GM19328 (cell line): ENCODE measurements around the gene ANTXRL.
"Not testable (repeated sequence)": the region's sequence is repeated elsewhere in the genome, so short reads cannot be mapped to it uniquely, and the experiment has no call there.

Source experiments
- ATAC-seq: cut with Tn5 transposase; IDR thresholded peaks from one replicate; pipeline ENCODE4 v1.9.1; 2021; ENCODE audit warnings: mild to moderate bottlenecking, moderate library complexity; ENCODE audit not compliant: unreplicated experiment

The ANTXRL gene

DNA sequence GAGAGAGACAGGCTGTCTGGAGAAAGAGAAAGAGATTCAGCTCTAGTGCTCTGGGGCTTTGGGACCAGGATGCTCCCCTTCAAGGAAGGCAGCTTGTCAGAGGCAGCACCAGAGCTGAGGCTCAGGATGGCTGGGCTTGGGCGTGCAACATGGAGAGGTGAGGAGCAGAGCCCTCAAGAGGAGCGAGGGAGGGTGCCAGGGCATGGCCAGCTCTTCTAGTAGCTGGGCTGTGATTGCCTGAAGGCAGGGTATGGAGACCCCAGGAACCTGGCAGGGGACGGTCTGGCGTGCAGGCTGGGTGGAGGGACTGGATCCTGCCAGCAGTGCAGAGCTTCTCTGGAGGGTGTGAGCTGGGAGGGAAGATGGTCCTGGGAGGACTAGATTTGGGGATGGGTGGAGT is 40.2 kb downstream of the ANTXRL start:
- no peak for ATAC-seq

DNA sequence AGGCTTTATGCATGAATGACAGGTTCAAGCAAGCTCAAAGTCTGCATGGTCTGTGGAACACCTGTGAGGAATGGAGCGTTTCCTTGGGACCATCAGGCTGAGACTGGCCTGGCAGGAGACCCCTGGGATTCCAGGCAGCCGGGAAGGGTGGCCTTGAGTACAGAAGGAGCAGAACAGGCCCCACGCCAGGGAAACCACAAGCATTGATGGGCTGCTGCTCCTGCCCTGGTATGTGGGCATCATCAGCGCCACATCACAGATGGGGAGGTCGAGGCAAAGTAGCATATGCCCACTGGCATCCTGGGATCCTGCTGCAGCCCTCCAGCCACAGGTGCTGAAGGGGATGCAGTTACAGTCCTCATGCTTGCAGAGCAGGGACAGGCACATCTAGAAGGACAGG is 40.9 kb downstream of the ANTXRL start:
- ATAC-seq: no peak

DNA sequence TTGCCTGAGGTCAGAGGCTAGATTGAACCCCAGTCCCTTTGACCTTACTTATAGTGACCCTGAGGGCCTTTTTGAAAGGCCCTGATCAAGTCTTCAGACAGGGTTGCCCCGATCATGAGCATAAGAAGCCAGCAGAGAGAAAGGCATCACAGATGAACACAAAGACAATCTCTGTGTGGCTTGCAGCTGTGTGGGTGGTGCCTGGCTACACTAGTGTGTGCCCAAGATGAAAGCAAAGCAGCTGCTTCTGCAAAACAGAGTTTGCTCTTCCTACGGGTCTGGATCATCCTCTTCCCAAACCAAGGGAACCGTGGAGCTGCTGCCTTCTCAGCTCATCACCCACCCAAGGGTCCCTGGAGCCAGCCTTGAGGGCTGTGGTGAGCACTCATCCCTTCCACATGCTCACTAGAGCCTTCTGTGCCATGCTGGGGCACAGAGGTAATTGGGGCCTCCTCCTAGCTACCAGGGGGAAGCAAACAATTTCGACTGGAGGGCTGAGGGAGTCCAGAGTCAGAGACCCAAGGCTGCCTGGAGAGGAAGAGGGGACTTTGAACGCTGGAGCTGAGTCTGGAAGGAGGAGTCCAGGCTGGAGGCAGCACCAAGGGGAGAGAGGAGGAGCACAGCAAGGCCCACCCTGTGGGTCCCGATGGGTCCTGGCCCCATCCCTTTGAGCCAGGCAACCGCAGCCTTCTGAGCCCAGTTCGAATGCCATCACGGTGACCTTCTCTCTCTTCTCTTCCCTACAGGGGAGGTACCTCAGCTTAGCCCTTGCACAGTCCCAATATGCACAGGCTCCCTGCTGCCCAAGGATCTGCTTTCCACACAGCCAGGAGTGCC is 42.3 kb downstream of the ANTXRL start:
- ATAC-seq: no peak

DNA sequence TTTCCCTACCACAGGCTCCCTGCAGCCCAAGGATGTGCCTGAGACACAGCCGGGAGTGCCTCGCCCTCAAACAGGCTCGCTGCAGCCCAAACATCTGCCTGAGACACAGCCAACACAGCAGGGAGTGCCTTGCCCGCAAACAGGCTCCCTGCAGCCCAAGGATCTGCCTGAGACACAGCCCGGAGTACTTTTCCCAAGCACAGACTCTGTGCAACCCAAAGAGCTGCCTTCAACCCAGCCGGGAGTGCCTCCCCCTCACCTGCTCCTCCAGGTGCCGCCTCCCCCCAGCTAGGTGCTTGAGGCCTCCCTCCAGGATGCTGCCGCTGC is 42.9 kb downstream of the ANTXRL start:
- no peak for ATAC-seq

DNA sequence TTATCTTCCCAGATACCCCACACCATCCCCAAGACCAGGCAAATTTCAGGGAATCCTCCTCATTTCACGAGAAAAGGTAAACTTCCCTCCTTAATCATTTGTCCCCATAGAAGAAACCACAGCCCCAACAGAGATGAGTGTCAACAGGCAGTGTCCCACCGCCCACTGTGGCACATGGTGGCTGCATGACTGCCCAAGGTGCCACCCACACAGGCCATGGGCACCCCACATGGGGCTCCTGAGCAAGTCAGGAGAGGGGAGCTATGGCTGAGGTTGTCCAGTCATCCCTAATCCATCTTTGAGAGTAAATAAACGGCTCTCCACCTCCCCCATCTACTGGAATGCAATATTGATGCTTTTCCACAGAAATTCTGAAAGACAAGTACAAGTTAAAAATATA is 44.1 kb downstream of the ANTXRL start:
- ATAC-seq: no peak

DNA sequence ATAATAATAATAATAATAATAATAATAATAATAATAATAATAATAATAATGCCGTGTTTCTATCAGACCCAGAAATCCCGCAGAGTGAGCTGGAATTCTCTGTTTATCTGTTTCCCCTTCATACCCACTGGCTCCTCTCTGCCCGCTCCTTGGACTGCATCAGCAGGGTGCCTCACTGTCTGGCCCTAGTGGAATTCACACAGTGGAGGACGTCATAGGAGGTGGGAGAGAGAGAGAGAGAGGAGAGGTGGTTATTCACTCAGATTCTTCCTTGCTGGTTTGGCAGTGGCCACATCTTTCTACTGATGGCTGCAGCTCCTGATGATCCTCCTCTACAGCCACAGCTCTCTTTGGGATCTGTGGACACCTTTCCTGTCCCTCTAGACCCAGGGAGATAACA is 78.7 kb downstream of the ANTXRL start:
- not testable (repeated sequence) for ATAC-seq

DNA sequence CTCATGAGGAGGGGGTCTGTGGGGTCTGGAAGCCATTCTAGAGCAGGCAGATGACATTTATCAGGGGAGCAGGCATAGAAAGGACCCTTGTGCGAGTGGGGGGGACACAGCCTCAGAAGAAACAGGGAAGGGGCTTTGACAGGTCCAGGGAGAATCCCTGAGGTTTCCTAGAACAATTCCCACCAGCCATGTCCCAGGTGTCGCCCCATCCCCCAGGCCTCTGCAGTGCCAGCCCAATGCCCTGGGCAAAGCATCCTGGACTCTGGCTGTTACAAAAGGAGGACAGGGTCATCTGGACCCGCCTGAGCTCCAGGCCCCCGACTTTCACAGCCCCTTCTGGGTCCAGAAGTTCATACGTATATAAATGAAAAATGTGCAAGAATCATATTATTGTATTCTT is 80.4 kb downstream of the ANTXRL start:
- not testable (repeated sequence) for ATAC-seq

DNA sequence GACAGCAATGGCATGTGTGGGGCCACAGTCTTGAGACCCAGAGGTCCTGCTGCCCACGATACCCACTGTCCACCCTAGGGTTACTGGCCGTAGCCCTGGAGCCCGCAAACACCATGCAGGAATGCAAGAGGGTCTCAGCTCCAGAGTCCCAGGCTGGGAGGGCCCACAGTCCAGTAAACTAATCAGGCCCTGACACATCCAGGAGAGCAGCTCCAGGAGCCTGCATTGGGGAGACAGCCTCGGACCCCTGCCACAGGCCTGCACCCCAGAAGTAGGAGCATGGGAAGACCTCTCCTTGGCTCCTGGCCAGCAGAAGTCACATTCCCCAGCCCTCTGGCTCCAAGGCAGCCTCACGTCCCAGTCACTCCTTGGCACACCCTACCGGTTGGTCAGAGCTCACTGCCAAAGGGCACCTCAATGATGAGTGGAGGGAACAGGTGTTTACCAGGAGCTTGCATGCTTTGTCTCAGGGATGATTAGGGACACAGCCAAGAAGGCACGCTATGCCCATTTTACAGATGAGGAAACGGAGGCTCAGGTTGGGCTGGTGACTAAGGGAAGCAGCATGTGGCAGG is 81.0 kb downstream of the ANTXRL start:
- ATAC-seq: not testable (repeated sequence)

DNA sequence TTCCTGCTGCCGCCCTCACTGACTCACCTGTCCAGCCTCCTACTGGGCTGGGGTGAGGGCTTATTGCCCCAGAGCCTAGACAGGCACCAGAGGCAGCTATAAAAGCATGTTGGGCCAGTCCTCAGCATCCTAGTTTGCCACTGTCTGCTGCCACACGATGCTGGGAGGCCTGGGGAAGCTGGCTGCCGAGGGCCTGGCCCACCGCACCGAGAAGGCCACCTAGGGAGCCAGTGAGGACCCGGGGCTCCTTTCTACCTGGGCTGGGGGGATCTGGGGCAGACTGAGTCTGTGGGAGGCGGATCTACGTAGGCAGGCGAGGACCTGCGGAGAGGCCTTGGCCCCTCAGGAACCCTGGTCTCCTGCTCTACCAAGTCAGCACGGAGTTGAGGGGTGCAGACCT is 82.2 kb downstream of the ANTXRL start:
- ATAC-seq: not testable (repeated sequence)

DNA sequence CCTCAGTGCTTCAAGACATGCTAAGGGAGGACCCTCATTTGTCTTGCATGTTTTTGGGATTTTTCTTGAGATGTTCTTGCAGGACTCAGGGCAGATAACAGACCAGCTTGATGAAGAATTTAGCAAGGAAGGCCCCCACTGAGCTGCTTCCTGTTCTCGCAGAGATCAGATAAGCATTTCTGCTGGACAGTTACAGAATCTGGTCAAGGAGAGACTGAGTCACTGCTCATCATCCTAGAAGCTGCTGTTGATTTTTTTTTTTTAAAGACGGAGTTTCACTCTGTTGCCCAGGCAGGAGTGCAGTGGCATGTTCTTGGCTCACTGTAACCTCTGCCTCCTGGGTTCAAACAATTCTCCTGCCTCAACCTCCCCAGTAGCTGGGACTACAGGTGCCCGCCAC is 87.6 kb downstream of the ANTXRL start:
- not testable (repeated sequence) for ATAC-seq

DNA sequence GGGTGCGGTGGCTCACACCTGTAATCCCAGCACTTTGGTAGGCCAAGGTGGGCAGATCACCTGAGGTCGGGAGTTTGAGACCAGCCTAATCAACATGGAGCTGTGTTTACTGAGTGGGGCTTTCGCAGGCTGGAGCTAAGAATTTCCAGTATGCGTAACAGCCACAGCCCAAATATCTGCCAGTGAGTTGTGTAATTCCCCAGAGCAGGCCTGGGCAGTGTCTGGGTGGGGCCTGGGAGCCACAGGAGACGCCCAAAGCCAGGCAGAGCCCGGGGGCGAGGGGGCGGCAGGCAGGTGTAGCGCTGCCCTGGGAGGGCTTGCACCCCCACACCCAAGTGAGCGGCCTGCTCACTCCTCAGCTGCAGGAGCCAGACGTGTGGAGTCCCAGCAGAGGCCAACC is 88.6 kb downstream of the ANTXRL start, which contains the start of gene ANXA8L1:
ANXA8L1 (plus strand) TSS at position 371 of the 400 bp plus-strand sequence. CDS start 76 bp downstream, outside the sequence.
- not testable (repeated sequence) for ATAC-seq

DNA sequence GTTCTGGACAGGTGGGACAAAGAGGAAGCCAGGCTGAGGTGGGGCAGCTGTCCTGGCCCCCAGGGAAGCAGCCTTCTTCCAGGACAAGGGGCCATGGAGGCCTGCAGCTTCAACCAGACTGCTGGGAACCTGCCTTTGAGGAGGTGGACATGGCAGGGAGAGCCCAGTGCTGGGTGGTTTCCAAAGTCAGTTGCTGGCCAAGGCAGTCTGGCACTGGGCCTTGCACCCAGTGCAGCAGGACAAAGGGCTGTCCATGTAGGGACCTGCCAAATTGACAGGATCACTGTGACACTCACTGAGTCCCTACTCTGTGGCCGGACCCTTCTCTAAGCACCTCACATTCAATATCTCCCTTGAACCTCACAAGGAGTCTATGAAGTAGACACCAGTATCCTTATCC is 90.2 kb downstream of the ANTXRL start:
- not testable (repeated sequence) for ATAC-seq

DNA sequence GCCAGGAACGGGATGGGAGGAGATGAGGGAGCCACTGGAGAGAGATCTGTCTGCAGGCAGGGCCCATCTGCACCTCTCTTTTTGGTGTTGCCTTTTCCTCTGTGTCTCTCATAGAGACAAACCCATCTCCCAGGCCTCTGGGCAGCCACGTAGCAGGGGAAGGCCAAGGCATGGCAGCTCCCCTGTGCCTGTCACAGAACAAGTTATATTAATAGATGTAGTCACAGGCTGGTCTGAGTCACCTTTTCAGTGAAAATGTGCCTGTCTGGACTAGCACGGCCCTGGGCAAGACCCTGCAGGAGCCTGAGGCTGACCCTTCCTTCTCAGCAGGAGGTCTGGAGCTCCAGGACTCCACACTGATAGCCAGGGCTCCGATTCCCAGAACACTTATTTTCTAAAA is 90.9 kb downstream of the ANTXRL start:
- not testable (repeated sequence) for ATAC-seq

DNA sequence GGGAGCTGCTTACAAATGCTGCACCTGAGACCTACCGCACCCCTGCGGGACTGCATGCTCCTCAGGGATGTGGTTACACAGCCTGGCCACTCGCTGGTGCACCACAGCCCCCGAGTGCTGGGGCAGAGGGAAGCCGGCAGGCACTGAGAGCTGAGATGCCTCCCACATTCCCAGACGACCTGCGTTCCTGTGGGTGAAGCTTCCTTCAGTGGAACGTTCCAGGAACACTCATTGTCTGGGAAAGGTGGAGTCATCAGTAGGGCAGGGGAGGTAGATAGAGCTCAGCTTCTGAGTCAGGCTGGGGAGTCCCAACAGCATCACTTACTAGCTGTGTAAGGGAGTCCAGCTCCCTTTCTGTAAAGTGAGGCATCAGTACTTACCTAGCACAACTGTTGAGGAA is 91.3 kb downstream of the ANTXRL start:
- not testable (repeated sequence) for ATAC-seq

DNA sequence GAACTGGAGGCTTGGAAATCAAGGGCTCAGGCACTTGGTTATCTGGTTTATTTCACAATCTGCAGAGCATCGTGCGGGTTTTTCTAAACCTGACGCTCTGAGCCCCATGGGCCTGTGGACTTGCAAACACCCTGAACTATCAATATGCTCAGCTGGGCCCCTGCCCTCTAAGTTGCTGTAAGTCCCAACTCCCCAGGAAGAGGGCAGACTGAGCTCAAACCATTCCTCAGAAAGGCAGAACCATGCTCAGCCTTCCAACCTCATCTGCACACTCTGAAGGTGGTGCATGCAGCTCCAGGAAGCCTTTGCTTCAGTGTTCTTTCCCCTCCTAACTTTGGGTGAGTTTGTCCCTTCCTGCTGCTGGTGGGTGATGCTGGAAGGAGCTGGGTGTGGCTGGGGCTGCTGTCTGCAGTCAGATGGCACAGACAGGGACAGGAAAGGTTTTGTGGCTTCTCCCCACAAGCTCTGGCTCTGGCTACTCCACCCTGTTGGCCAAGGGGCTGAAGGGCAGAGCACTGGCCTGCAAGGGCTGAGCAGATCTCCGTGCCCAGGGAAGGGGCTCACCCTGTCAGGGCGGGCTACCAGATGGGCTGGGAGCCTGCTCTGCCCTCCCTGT is 92.5 kb downstream of the ANTXRL start:
- ATAC-seq: not testable (repeated sequence)
